ENCODE data around the gene PAPPA2.

PAPPA2 gene

DNA sequence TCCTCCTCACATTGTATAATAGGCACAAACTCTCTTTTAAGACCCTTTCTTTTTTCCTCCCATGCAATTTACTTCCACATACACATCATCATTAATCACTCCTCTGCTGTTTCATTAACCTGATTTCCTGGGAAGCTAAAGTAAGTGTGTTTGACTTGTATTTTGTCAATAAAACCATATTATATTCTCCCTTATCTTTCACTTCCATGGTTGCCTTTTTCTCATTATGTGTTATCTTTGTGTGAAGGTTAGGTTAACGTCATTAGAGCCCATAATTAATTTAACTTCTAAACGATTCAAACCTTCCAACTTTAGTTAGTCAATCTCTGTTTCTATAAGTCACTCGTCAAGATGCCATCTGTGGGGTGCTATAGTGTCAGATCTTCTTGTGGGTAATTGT lies 313.0 kb downstream of the PAPPA2 start:
- no peak for DNase-seq

- no peak for DNase-seq
Measured at GRCh38 chr1:176778056-176778455, 315.1 kb downstream of the PAPPA2 start.

DNA sequence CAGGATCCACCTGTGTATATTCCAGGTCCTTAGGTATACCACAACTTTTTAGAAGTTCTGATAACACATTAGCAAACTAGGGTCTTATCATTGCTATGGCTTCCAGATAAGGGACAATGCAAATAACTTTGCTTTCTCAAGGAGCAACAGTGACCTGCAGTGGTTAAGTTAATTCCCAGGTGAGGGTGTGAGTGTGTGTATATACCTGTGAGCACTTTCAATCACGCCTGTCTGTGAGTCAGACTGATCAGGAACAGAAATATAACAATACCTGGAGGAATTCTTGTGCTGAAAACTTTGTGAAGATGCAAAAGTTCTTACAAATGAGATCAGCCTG lies 317.0 kb downstream of the PAPPA2 start:
- no peak for DNase-seq

DNA sequence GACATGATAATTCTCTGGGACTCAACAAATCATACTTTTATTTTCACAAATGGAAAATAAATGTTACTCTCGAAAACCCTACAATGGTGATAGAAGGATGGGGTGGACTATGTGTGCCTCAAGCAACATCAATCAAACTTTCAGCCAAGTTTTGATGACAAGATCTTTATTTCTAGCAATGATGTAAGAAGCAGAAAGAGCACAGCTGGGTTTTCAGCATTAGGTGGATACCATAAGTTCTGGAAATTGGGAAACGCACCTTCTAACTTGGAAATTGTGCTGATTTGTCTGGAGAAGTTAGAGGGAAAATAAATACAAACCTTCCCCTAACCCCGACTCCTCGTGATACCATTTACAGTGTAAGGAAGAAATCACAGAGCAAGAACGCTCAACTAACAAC lies 320.3 kb downstream of the PAPPA2 start:
- DNase-seq = no peak

DNA sequence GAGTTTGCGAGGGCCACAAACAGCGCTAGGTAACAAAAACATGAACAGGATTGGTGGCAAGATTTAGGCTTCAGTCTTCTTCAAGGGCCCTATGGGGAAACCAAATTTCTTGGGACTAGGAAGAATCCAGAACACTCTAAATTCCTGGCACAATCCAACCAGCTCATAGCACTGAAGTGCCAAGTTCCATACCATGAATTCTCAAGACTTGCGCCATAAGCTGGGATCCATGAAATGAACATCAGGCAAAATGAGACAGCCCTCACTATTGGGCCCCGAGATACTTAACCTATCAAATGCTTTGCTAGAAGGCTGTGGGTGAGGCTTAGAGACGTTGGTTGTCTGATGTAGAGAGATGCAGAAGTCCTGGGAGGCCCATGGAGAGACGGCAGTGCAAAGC lies 322.1 kb downstream of the PAPPA2 start:
- DNase-seq = no peak

DNA sequence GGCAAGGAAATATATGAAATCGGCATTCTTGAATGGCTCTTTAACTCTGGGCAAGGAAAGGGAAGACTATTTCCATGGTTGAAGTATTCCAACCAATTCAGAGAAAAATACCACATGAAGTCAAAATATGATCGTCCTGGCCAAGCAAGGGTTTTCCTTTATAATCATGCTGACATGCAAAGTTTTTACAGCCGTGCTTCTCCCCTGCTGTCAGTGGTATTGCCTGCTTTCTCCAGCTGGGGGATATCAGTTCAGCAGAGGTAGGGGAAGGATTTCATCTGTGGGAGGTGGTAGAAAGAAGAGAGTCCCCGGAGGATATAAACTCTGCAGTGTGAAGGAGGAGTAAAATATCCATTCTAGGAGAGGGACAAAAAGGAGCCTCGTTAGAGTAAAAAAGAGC lies 322.8 kb downstream of the PAPPA2 start:
- DNase-seq = no peak

DNA sequence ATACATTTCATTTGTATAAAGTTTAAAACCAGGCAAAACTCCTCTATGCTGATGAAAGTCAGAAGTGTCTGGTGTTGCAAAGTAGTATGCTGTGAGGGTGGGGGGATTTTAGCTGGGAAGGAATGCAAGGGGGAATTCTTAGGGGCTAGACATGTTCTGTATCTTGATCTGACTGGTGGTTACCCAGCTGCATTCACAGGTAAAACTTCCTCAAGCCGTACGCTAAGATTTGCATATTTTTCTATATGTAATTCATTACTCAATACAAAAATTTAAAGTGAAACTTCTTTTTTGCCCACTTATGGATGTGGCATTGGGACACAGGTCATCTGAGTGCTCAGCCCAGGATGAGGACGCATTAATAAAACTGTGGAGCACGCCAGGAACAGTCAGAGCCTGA lies 323.3 kb downstream of the PAPPA2 start:
- no peak for DNase-seq

DNA sequence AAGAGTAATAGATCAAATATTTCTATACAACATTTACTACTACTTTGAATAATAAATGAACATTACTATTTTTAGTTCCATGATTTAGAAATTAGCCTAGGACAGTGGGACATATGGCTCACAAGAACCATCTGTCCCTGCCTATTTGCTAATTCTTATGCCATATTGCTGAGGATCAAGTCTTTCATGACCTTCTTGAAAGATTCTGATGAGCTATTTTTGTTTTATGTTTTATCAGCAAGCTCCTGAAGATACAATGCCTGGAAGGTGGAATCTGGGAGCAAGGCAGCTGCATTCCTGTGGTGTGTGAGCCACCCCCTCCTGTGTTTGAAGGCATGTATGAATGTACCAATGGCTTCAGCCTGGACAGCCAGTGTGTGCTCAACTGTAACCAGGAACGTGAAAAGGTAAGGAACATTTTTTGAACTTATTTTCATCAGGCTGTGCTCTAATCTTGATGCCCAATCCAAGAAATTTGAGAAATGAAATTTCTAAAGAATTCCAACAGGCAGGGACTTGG lies 326.7 kb downstream of the PAPPA2 start:
- DNase-seq = no peak

- no peak for DNase-seq
Measured at GRCh38 chr1:176790786-176791185, 327.8 kb downstream of the PAPPA2 start.

DNA sequence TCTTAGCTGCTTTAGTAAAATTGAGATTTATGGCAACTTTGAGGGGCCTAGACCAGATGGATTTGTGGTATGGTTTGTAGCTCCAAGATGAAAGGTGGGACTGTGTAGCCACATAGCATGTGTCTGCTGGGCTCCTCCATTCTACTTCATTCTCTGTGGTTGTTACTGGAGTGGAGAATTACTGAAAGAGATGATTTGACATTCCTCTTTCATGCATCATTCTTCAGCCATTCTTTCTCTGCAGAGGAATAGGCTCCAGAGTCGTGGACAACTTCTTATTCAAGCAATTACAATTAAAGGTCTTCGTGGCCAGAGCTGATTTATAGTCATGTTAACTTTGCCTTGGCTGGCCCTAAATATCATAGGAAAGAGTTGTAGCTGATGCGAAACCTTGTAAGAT lies 328.9 kb downstream of the PAPPA2 start:
- no peak for DNase-seq

DNA sequence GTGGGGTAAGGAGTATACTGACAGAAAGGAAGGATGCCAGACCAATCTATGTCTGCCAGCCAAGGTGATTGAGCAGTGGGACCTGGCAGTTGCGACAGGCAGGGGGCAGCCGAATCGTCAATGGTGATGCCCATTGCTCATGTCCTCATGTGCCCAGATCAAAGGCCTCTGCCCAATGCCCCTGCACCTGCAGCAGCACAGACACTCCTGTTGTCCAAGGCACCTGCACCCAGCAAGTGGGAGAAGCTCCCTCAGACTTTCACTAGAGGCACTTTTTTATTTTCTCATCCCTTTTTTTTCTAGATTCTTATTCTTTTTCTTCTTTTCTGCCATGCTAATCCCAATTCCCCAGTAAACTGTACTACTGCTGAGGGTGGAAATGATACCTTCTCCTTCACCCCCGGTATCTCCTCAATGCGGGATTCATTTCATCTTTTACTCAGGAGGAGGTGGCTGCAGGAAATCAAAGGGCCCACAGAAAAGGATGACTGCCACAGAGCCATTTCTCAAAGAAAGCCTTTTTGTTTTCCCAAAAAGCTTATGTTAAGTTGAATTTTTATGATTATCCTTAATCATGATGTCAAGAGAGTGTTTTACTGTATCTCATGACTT lies 332.0 kb downstream of the PAPPA2 start:
- no peak for DNase-seq

- no peak for DNase-seq
Measured at GRCh38 chr1:176795929-176796328, 333.0 kb downstream of the PAPPA2 start.

GRCh38 chr1:176796583-176796982 lies 333.6 kb downstream of the PAPPA2 start:
- DNase-seq = no peak

DNA sequence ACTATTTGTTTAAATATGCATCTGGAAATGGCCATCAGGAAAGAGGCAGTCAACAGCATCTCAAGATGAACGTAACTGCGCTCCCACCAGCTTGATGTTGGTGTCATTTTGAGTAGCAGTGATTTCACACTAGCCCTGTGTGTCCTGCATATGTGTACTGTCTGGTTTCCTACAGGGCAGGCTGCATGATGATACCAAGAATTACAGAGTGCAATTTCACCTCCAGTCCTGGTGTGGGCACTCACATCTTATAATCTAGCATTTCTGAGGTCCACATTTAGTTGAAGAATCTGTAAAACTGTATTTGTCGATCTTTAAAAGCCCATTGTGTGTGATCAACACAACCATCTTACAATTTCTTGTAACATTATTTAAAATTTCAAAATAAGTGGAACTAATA lies 336.4 kb downstream of the PAPPA2 start:
- no peak for DNase-seq

DNA sequence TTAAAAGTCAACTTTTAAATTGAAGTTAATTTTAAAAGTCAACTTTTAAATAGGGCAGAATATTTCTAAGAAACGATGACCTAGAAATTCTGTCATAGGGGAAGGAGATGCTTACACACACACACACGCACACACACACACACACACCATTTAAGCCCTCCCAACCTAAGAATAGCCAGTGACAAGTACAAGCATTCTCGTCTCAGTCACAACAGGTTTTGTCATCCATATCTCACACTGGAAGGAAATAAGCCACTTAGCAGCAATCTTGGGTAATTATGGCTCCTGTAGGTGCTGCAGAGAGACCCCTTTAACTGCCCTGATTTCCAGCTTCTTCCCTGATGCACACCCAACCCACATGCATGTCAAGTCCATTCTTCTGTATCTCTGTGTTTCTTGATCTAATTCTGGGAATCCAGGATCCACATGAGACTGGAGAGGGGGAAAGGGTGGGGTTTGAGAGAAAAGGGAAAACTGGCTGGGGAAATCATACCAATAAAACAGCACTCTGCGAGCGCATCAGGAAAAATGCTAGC lies 338.1 kb downstream of the PAPPA2 start:
- no peak for DNase-seq

- no peak for DNase-seq
Measured at GRCh38 chr1:176801514-176802020, 338.6 kb downstream of the PAPPA2 start.

DNA sequence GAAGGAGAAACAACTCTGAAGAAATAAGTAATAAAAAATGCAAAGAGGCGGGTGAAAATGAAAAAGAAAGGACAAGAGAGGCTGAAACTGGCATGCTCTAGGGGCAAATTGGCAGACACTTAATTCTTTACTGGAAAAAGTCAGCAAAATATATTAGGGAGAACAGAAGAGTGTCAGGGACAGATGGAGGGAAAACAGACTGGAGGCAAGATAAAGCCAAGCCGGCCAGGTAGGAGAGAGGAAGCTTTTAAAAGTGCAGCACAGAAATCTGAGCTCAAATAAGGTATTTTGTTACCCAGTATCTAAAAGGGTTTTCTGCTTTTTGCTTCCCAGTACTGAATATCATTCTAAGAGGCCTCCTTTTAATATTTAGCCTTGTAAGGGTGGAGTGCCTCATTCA lies 339.3 kb downstream of the PAPPA2 start:
- DNase-seq = no peak

- DNase-seq = no peak
Measured at GRCh38 chr1:176803042-176803441, 340.1 kb downstream of the PAPPA2 start.

DNA sequence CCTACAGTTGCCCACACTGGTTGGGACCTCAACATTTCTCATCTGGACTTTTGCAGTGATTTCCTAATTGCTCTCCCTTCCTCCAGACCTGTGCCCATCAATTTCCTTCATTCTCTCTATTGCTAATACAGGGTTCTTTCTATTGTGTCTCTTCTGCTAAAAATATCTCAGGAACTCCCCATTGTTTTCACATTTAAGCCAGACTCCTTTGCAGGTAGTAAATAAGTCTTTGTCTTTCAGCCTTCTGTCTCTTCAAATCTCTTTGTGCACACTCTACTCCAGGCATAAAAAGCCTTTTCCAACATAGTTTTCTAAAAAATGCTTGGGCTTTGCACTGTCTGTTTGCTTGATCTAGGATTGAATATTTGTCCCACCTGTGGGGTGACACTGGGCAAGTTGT lies 340.6 kb downstream of the PAPPA2 start:
- DNase-seq = no peak

DNA sequence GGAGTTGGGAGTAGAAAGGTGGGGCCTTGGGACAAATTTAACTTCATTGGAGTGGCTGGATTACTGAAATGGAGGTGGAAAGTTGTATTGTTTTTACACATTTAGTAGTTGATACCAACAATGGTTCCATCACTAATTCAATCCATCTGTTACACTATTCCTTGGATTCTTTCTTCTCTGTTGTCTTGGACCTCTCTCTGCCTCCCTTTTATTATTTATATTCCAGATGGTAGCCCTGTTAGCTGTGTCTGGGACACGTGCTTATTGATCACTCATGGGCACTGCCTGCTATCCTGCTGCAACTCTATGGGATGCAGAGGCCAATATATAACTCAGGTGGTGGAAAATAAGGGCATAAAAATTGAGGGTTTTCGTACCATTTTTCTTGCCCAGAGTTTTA lies 346.3 kb downstream of the PAPPA2 start:
- DNase-seq = no peak

DNA sequence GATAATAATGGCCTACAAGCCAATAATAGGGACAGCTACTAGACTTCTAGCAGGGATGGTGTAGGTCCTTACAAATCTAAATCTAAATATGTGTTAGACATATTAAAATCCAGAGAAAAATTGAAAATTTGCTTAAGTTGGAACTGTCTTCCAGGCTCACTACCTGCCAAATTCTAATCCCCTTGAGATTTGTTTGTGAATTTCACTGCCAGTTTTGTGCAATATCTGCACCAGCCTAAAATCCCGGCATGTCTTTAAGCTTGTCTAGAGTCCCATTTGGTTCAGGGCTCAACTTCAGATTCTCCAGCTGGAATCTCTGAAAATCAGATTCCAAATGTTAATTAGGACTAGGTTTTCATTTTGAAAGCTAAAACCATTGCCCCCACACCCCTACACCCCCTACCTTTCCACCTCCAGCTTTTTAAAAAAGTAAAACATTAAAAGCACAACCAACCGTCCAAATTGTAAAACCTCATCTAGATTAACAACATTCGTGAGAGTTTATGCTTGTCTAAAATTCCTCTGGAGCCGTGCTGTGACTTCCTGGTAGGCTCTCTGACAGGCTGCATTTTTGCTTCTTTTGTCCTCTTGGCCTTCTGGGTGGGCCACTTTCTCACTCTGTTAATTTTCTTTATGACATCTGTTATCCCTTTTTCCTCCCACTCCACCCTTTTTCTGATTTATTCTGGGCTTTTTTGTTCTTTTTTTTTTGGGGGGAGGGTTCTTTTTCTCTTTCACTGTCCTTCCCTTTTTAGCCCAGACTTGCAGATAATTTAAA lies 348.7 kb downstream of the PAPPA2 start:
- no peak for DNase-seq

GRCh38 chr1:176815621-176816020 lies 352.6 kb downstream of the PAPPA2 start:
- DNase-seq = no peak

DNA sequence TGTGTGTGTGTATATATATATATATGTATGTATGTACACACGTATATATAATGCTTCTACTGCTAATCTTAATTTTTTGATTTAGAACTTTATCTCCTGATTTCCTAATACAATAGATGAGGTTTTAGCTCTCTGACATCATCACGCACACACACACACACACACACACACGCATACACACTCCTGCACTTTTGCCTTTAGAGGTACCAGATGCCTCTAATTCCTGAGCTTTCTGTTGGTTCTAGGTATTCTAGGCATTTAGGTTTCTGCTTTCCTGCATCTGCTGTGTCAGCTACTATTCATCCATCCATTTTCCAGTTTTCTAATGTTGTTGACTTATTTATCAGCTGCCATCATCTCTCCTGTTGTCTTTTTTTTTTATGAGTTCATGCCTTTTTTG lies 353.3 kb downstream of the PAPPA2 start:
- no peak for DNase-seq

DNA sequence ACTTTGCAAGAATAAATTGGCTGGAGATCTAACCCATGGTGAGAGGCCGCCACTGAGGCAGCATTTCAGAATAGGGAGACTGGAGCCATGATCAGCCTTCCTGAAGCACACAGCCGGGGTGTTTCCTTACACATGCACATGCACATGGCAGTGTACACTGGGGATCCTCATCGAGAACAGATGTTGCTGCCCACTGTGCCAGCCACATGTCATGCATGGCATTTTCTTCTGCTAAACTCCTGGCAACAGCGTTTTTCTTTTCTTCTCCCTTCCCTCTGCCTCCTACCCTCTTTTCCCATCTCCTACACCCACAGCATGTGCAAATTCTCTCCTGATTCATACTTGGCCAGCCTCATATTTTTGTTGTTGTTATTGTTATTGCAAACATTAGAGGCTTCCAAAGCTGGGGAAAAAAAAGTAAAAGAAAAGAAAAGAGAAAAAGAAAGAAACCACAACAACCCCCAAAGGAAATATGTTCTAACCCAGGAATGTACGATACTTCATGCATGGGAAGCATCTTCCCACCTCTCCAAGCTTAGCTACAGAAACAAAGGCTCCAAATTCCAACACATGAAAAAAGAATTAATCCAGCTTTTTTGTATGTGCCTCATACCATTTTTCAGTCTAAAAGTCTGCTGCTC lies 357.5 kb downstream of the PAPPA2 start:
- DNase-seq = no peak

All from inflammatory macrophage treated with lipopolysaccharide for 4 hours (primary cell).